NCI-H446 treated with DMSO at 0.1 percent for 48 hours (cell line): ENCODE results near the gene FGFRL1.

Experiments used
- DNase-seq: peaks from one replicate; lab custom pipeline; 2025; lab: John Stamatoyannopoulos, UW

Gene FGFRL1

DNA sequence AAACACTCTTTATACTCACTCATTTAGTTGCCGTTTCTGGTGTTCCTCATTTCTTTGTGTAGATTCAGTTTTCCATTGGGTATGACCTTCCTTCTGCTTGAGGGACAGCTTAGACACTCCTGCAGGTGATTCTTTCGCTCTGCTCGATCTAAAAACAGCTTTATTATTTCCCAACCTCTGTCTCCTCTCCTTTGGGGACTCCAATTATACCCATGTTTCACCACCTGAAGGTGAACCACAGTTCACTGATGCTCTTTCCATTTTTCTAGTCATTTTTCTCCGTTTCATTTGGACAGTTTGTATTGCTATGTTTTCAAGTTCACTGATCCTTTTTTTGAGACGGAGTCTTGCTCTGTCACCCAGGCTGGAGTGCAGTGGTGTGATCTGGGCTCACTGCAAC, 4.6 kb upstream of the FGFRL1 start:
- DNase-seq = no peak

DNA sequence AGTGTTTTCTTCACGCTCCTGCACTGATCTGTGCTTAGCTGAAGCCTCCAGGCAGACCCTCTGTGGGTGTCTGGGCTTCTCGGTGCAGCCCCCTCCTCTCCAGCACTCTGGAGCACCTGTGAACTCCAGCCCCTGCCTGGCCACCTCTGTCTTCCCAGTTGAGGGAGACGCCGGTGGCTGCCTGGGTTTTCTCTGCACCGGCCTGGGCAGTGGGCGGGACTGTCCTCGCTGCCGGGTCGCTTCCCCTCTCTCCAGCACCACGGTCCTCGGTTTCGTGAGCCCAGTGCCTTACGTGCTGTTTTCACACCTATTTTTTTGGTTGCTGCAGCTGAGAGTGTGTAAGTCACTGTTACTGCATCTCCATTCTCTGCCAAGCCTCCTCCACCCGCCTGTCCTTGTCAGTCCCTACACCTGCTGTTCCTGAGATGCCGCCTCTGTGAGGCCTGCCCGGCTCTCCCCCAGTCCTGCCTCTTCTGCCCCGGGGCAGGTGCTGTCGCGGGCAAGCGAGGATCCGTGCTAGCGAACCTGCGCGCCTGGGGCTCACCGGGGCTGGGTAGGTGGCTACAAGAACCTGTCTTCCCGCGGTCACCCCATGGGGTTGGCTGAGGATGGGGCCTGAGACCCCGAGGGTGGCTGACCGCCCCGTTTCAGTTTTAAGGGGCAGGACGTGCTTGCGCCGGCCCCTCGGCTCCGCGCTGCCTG, 2.4 kb upstream of the FGFRL1 start:
- no peak for DNase-seq

DNA sequence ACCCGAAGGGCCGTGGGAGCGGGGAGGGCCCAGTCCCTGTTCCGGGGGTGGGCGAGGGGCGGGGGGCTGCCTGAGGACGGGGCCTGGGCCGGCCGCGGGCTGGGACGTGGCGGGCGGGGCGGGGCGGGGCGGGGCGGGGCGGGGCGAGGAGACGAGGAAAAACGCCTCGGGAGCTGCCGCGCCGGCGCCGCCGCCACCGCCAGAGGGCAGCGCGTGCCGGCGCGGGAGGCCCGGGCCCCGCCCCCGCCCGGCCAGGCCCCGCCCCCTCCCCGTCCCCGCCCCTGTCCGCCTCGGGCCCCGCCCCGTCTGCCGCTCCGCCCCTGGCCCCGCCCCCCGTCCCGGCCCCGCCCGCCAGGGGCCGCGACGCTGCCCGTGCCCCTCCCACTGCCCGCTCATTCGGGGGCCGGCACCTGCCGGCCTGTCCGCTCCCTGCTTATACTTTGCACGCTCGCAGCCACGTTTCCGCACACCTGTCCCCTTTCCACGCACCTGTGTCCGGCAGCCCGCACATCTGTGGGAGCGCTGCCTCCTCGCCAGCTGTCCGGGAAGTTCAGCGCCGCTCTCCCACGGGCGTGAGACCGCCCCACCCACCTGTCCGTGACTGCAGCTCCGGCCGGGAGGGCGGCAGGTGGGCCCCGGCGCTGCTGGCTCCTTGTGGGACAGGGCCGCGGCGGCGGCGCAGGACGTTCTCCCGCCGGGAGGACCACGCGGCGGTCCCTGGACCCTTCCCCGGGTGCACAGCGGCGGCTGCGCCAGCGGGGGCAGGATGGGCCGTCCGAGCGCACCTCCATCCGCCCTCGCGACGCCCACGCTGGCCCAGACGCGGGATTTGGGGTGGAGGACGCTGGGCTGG, 1.7 kb upstream of the FGFRL1 start:
- DNase-seq = no peak

DNA sequence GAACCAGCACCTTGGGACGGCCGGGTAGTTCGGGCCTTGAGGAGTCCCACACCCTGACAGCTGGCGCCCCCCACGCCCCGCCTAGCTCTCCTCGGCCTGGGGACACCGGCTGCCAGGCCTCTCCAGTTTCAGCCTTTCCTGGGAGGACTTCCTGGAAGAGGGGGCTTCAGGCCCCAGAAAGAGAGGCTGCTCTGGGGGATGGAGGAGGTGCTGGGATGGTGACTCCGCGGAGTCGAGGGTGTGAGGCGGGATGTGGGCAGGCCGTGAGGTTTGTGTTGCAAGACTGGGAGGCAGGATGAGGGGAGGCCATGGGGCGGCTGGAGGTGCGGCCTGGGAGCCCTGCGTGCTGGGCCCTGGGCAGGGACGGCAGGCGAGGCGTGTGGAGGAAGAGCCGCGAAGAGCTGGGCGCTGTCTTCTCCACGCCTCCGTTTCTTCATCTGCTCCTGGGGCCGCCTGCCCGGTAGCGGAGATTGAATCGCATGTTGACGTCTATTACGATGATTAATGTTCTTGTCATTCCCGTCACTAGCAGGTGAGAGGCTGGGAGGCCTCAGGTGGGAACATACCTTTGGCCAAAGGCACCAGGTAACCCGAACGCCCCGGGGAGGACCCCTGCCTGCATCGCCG, 918 bp upstream of the FGFRL1 start:
- DNase-seq = no peak

DNA sequence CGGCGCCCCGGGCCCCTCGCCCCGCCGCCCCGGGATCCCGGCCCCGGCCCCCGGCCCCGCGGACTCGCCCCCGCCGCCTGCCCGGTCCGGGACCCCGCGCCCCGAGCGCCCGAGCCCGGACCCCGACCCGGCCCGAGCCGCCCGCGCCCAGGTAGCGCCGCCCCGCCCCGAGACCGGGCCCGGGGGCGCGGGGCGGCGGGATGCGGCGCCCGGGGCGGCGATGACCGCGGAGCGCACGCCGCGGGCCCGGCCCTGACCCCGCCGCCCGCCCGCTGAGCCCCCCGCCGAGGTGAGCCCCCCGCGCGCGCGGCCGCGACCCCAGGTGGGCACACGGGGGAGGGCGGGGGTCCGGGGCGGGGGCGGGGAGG, 224 bp downstream of the FGFRL1 start:
- DNase-seq = no peak

DNA sequence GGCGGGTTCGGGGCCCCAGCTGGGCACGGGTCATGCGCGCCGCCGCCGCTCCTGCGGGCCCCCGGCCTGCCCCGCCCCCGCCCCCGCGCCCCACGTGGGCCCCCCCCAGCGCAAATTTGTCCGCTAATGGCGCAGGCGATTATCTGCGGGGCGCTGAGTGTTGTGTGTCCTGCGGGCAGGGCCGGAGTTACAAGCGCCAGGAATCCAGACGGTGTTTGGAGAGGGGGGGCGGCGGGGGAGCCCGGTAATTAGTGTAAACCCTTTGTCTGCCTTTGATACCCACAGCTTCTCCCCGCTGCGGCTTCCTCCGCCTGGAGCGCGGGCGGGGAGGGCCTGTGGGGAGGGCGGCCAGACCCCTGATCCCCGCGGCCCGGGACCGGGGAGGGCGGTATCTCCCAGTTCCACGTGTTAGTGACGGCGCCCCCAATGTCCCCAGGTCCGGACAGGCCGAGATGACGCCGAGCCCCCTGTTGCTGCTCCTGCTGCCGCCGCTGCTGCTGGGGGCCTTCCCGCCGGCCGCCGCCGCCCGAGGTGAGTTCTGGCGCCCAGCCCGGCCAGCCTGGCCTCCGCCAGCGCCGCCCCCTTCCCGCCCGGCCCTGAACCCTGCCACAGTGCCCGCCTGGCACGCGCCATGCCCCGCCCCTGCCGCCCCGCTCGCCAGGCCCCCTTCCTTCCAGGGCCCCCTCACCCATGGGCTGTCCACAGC, 761 bp downstream of the FGFRL1 start:
- DNase-seq = no peak

DNA sequence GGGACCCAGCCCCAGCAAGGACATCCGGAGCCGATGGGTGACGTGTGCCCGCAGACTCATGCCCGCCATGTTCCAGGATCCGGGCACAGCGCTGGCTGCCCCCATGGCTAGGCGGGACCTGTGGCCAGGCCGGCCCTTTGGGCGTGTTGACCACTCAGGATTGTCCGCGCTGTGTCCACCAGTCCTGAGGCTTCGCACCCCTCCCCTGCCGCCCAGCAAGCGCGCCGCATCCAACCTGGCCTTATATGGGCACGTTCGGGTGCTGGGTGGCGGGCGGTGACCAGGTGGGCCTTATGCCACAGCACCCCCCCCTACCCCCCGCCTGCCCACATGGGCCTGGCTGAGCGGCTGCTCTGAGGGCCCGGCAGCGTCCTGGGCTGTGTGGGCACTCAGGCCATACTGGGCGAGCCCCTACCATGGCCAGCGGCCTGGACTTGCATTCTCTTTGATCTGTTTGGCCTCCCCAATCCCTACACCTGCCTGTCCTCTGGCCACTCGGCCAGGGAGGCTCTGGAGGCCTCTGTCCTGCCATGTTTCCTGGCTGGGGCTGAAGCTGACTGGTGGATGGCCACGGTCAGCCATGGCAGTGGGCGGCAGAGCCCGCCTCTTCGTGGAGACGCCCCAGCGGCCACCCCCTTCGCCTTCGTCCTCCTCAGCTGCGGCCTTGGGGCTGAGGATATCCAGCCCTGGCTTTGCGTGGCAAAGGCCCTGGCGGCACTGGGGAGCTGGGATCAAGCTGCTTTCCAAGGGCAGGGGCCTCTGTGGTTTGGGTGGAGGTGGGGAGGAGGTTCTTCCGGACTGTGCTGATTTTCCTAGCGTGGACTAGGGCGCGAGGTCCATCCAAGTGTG, 2.0 kb downstream of the FGFRL1 start:
- DNase-seq = no peak

DNA sequence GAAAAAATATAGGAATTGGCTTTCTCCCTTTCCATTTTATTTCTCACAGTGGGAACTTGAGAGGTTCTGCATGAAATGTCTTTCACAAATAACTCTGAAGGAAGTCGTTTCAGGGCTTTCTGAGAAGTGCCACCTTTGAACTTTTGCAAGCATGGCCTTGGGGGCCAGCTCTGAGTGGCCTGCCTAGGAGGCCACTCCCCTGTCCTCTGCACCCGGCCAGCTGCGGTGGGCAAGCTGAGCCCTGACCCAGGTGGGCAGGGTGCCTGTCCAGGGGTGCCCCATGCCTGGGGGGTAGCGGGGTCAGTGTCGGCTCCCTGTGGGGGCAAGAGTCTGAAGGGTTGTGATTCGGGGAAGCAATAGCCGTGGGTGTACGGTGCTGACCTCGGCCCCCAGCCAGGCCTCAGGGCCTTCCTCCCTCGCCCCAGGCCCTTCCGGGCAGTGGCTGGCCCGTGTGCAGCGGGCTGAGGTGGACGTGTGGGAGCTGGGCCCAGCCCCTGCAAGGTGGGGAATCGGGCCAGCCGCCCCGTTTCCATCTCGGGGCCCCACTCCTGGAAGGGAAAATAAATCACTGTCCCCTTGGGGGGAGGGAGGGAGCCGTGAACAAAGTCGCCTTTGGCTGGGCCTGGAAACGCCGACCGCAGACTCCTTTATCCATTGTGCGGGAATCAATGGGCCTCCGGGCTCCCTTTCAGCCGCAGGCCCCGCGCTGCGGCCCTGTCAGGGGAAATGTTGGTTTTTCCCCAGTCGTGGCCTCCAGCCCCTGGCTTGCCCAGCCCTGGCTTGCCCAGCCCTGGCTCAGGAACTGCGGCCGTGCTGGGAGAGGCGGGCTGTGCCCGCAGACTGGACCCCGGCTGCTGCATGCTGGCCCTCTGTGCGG, 3.1 kb downstream of the FGFRL1 start:
- DNase-seq = no peak

DNA sequence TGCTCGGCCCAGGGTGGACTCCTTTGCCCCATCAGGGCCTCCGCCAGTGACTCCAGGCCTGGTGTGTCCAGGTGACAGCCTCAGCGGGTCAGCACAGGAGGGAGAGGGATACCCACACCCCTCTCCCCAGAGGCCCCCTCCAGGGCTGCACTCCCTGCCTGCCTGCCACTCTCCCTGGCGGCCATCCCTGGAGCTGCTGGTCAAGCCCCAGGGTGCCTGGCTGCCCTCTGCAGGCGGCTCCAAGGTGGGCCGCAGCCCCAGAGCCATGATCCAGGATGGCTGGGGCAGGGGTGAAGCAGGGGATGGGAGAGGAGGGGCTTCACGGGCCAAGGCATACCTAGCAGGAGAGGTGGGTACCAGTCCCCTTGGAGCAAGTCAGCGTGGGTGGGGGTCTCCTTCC, 3.8 kb downstream of the FGFRL1 start:
- DNase-seq = no peak

DNA sequence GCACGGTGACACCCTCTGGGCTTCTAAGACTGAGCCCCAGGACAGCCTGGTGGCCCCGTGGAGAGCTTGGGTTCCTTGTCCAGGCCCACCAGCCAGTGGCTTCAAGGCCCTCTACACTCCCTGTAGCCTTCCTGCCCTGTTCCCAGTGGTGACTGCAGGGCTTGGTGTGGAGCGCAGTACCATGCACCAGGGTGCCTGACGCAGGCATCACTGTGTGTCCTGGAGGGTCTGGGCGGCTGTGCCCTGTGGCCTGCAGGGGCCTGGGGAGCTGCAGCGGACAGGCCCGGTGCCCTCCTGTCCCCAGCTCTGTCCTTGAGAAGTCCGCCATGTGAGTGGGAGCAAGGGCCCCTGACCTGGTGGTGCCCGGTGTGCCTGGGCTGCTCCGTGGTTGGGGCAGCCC, 4.3 kb downstream of the FGFRL1 start:
- no peak for DNase-seq

DNA sequence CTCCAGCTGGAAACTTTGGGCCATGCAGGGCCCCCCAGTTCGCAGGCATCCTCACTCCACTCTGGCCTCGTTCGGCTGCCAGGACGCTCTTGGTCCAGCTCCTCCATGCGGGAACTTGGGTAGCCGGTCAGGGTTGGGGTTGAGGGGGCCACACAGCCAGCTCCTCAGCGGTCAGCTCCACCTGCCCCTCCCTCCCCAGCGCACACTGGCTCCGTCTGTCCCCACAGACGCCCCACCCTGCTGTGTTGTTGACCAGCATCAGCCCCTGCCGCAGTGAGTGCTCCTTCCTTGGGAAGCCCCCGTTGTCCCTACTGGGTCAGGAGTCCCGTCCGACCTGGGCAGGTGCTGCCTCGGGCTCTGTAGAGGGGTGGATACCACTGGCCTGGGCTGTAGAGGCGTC, 5.8 kb downstream of the FGFRL1 start:
- no peak for DNase-seq

DNA sequence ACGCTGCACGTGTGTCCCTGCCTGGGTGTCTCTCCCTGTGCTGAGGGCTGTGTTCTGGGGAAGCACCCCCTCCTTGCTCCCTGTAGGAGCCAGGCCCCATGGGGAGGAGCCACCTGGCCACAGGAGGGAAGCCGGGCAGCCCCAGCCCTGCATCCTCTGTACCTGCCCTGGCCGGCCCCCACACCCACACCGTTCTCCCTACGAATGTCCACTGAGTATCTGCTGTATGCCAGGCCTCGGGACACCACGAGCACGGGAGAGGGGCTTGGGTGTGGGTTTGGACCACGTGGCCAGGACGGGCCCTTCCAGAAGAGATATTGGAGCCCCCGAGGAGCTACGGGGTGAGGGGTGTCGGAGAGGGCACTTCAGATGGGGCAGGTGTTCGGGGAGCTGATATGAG, 6.3 kb downstream of the FGFRL1 start:
- DNase-seq = no peak

DNA sequence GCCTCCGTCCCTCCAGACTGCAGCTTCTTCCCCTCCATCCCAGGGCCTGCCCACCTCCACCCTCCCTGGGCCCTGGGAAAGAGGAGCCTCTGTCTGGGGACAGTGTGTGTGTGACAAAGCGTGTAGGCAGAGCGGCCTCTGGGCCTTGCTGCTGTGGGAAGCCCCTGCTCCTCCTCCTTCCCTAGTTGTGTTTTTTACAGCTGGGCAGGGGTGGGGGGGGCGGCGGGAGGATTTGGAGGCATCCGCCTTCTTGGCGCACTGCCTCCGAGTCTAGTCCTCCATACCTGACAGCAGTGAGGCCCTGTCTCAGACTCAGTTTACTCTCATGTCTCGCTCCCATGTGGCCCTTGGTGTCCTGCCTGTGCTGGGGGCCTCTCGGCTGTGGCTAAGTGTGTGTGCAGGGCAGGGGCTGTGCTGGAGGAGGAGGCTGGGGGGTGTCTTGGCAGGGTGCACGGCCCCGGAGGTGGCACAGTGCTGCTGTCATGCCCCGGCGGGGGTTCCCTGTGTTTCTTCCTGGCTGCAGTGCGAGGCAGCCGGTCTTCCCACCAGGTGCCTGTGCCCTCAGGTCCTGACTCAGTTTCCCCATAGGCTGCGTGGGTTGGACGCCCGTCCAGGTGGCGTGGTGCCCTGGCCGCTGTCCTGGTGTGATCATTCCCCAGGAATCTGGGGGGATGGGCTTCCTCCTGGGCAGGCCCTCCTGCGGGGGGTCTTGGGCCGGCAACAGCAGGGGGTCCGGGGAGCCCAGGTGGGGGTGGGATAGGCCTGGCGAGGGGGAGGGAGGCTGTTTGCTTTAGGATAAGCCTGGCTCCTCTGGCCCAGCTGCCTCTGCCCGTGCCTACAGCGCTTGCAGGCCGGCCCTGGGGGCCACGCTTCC, 7.0 kb downstream of the FGFRL1 start:
- DNase-seq = no peak

DNA sequence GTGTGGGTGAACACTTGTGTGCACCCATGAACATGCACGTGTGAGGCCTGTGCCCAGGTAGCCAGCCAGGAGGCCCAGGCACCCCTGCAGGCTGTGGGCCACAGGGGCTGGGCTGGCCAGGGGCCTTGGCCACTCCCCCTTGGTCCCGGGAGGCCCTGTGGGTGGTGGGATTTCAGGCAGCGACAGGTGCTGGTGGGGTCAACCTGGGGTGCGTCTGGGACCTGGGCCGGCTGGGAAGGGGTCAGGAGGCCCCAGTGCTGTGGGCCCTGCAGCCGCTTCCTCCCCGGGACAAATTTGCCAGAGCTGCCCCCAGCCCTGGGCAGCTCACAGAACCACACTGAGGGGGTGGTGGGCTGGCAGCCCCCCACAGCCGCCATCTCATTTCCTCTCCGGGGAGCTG, 7.9 kb downstream of the FGFRL1 start:
- DNase-seq = no peak

DNA sequence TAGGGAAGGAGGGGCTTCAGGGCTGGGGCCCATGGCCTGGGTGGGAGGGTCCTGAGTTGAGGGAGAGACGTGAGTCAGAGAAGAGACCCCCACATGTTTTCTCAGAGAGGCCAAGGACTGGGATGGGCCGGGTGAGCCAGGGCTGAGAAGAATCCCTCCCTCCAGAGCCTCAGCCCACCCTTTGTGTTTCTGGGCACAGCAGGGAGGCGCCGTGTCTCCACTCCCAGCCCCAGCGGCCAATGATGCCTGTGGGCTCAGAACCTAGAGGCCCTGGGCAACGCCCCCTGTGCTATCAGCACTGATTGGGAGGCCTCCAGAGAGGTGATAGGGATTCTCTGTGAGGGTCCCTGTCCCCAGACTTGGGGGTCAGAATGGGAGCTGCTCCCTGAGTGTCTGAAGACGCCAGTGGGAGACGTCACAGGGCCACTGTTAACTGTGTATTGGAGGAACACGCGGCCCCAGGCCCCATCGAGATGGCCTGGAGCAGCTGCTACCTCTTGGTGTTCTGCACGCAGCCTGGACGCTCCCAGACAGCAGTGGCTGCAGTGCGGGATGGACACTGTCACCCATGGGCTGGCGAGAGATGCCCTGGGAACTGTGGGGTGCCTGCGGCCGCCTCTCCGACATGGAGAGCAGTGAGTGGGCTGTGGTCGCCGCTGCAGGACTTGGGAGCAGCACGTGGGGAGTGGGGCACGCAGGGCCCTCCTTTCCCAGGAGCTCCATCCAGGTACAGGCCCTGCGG, 8.5 kb downstream of the FGFRL1 start:
- DNase-seq = no peak

DNA sequence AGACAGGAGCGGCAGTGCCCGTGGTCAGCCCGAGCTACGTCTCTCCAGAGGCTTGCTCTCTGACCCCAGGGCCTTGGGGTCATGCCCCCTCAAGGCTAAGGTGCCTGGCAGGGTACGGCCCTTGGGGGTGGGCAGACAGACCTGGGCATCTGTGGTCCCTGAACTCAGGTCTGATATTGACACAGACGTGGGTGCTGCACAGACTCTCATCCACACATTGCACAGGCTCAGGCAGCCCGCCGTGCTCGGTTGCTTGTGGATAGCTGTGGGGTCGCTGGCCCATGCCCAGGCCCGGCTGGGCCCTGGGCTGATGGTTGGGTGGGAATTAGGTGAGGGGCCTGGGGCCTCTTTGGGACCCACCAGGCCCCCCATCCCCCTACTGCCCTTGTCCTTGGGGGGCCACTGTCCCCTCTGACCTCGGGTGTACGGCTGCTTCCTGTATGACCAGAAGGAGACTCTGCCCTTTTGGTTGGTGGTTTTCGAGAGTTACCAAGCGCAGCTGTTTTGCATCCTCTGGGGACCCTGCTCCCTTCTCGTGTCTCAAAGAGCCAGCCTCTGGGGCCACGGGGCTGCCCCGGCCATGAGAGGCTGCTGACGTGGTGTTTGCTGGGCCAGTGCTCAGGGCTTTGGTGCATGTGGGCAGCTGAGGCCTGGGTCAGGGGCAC, 10.1 kb downstream of the FGFRL1 start:
- DNase-seq = no peak

DNA sequence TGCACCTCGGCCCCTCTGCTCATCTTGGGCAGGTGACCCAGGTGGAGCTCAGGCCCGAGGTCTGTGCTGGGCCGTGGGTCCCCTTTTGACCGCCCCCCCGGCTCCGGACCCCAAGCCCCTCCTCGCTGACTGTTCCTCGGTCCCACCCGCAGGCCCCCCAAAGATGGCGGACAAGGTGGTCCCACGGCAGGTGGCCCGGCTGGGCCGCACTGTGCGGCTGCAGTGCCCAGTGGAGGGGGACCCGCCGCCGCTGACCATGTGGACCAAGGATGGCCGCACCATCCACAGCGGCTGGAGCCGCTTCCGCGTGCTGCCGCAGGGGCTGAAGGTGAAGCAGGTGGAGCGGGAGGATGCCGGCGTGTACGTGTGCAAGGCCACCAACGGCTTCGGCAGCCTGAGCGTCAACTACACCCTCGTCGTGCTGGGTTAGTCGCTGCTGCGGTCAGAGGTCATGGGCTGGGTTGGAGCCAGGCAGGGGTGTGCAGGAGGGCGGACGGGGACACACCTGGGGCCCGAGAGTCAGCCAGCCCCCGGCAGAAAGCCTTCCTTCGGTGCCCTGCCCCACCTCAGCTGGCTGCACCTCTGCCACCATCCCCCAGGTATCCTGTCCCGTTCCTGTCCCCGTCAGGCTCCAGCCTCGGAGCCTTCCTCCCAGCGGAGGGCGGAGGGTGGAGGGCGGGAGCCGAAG, 10.8 kb downstream of the FGFRL1 start:
- DNase-seq = no peak

DNA sequence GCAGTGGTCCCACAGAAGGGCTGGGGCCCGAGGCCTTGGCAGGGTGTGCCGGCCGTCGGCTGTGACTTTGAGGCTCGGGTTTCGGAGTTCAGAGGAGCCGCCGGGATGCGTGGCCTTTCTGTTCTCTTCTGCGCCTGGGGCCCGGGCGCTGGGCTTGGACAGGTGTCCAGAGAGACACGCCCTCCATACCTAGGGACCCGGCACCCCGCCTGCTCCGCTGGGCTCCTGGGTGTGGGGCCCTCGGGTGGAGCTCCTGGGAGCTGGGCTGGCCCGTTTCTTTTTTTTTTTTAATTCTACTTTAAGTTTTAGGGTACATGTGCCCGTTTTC, 11.3 kb downstream of the FGFRL1 start:
- no peak for DNase-seq
